Testis (tissue), 3 donors: ENCODE results near the gene ADAMTS18. TPM values are rescaled to one million over a fixed set of nuclear protein-coding genes. Genes with fewer than 3 reads are reported as not detected.

Source experiments
- DNase-seq: peaks from one replicate; pipeline ENCODE4 v3.0.0-alpha.2; 2019
- H3K27ac ChIP-seq, 2 donors: fragments of 200-600 bp; sonication (generic); one replicate each; pipeline ENCODE4 v1.5.1; 2019
- H3K27me3 ChIP-seq: fragments of 200-600 bp; sonication (generic); one replicate; pipeline ENCODE4 v1.5.1; 2019
- H3K36me3 ChIP-seq: fragments of 200-600 bp; sonication (generic); one replicate; pipeline ENCODE4 v1.5.1; 2017; ENCODE audit warnings: low read depth; ENCODE audit errors: missing control alignments
- H3K4me1 ChIP-seq: fragments of 200-600 bp; sonication (generic); one replicate; pipeline ENCODE4 v1.5.1; 2019
- H3K4me3 ChIP-seq, 2 donors: fragments of 200-600 bp; sonication (generic); one replicate each; pipeline ENCODE4 v1.5.1; 2017 to 2019
- H3K9me3 ChIP-seq: fragments of 200-600 bp; sonication (generic); one replicate; pipeline ENCODE4 v1.5.1; 2017
- CTCF ChIP-seq, 3 experiments: fragments of 450-650 bp in 2 of 3; fragments of 200-600 bp in 1 of 3; sonication (generic) in 1 of 3; IDR thresholded peaks; one replicate each; pipeline ENCODE4 v1.5.1; 2016 to 2019; ENCODE audit warnings: antibody characterized with exemption in 3 of 3, mild to moderate bottlenecking in 2 of 3, moderate library complexity in 1 of 3
- POLR2A ChIP-seq: fragments of 450-650 bp; IDR thresholded peaks from one replicate; pipeline ENCODE4 v1.6.1; 2017; ENCODE audit warnings: antibody characterized with exemption, mild to moderate bottlenecking, moderate library complexity
- WGBS, 2 donors: methylation state at CpG; one replicate each; pipeline ENCODE4 v1.1.5; 2018; 5-methylcytosine and 5-hydroxymethylcytosine counted together
- intact Hi-C: fragments of 100-400 bp; cut with DNase I; formaldehyde crosslinking; loops from one replicate; pipeline ENCODE4 v1.15.1; 2023; ENCODE audit warnings: low total_unique reads
- polyA plus RNA-seq: library from polyadenylated mRNA; stranded (reverse); fragments of 350-450 nt; fragmentation: Illumina TruSeq; extraction: RNeasy Lipid Tissue Mini Kit (QIAGEN cat#74804); gene quantifications from one replicate; pipeline ENCODE4 v1.2.3, GENCODE V29; 2014; ENCODE audit warnings: low read depth, low replicate concordance; ENCODE audit not compliant: insufficient read depth
- total RNA-seq, 2 donors: library from RNA; depleted of rRNA; stranded (reverse); fragments of >200 nt; gene quantifications; one replicate each; pipeline ENCODE4 v1.2.3, GENCODE V29; 2016

ADAMTS18 gene
- total and polyA plus RNA-seq, 3 donors from 2014 or later: 0.65 to 3.4 (median 1.1) TPM

GRCh38 chr16:77383606-77384187 lies 51.1 kb downstream of the ADAMTS18 start:
- no peak for DNase-seq
- Histone ChIP-seq H3K36me3 (no peaks in the 10 kb centered on the region), H3K27me3 (no peaks in the 10 kb centered on the region), H3K4me3 (no peak overlapping the region), H3K4me1 (no peaks in the 10 kb centered on the region), H3K27ac (no peak overlapping the region), H3K9me3 (no peaks in the 10 kb centered on the region)
- intact Hi-C loops: no loop called here
- 71 to 82% methylated on average over 8 of the region's 8 CpGs for WGBS, 2 donors
- TF ChIP-seq CTCF (IDR thresholded peaks at IDR 0.05) (no peak), POLR2A (no peak)

GRCh38 chr16:77376358-77376757 lies 58.5 kb downstream of the ADAMTS18 start:
- Histone ChIP-seq H3K4me3 (no peak overlapping the region), H3K36me3 (no peaks in the 10 kb centered on the region), H3K9me3 (no peaks in the 10 kb centered on the region), H3K27ac (no peak overlapping the region), H3K27me3 (no peaks in the 10 kb centered on the region), H3K4me1 (no peaks in the 10 kb centered on the region)
- TF ChIP-seq CTCF (IDR thresholded peaks at IDR 0.05) (no peak), POLR2A (no peak)
- DNase-seq: no peak
- 64 to 93% methylated on average over 3 to 4 of the region's 4 CpGs for WGBS, 2 donors
- intact Hi-C loops: no loop called here

GRCh38 chr16:77375396-77375795 lies 59.4 kb downstream of the ADAMTS18 start:
- TF ChIP-seq POLR2A (no peak), CTCF (IDR thresholded peaks at IDR 0.05) (no peak)
- Histone ChIP-seq H3K27me3 (no peaks in the 10 kb centered on the region), H3K27ac (no peak overlapping the region), H3K36me3 (no peaks in the 10 kb centered on the region), H3K9me3 (no peaks in the 10 kb centered on the region), H3K4me3 (no peak overlapping the region), H3K4me1 (no peaks in the 10 kb centered on the region)
- no peak for DNase-seq
- intact Hi-C loops: no loop called here
- 60 to 82% methylated on average over 7 of the region's 7 CpGs for WGBS, 2 donors

- H3K4me3 ChIP-seq: no peak overlapping the region
- no peaks in the 10 kb centered on the region for H3K27me3 ChIP-seq
- H3K4me1 ChIP-seq: no peaks in the 10 kb centered on the region
- no peak overlapping the region for H3K27ac ChIP-seq
- WGBS, 2 donors: 24 to 38% methylated on average over 1 of the region's 1 CpG
- no peaks in the 10 kb centered on the region for H3K36me3 ChIP-seq
- intact Hi-C loops: no loop called here
- H3K9me3 ChIP-seq: no peaks in the 10 kb centered on the region
- TF ChIP-seq POLR2A (no peak), CTCF (IDR thresholded peaks at IDR 0.05) (no peak)
- no peak for DNase-seq
Measured at GRCh38 chr16:77374384-77374783, 60.5 kb downstream of the ADAMTS18 start.

- no peak overlapping the region for H3K4me3 ChIP-seq
- H3K27me3 ChIP-seq: no peaks in the 10 kb centered on the region
- TF ChIP-seq CTCF (IDR thresholded peaks at IDR 0.05): no peak
- no peak for TF ChIP-seq POLR2A
- H3K4me1 ChIP-seq: no peaks in the 10 kb centered on the region
- no peak overlapping the region for H3K27ac ChIP-seq
- DNase-seq: no peak
- H3K9me3 ChIP-seq: no peaks in the 10 kb centered on the region
- no peaks in the 10 kb centered on the region for H3K36me3 ChIP-seq
- intact Hi-C loops: no loop called here
- WGBS, 2 donors: 79 to 94% methylated on average over 3 of the region's 3 CpGs
Measured at GRCh38 chr16:77373726-77374125, 61.1 kb downstream of the ADAMTS18 start.
